NCI-H1048 (cell line): ENCODE measurements around the gene ATP5PF.
"Not testable (repeated sequence)": the region's sequence is repeated elsewhere in the genome, so short reads cannot be mapped to it uniquely, and the experiment has no call there.

Experiments used
- DNase-seq: peaks from one replicate; lab custom pipeline; 2025; lab: John Stamatoyannopoulos, UW

Gene ATP5PF

DNA sequence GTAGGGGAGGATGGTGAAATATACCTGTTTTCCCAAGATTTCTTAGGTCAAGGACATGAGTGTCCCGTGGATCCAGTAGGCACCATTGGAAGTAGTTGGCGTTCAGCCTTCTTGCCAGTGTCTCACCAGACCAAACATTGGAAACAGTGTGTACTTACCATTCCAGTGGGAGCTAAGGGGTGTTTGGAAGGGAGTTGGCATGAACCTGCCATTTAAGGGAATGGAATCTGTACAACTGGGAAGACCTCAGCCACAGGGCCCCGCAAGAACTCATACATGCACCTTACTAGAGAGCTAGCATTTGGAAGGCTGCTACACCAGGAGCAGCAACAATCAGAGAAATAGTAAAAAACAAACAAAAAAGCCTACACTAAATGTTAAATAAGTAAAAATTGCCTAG, 12.7 kb downstream of the ATP5PF start:
- no peak for DNase-seq

DNA sequence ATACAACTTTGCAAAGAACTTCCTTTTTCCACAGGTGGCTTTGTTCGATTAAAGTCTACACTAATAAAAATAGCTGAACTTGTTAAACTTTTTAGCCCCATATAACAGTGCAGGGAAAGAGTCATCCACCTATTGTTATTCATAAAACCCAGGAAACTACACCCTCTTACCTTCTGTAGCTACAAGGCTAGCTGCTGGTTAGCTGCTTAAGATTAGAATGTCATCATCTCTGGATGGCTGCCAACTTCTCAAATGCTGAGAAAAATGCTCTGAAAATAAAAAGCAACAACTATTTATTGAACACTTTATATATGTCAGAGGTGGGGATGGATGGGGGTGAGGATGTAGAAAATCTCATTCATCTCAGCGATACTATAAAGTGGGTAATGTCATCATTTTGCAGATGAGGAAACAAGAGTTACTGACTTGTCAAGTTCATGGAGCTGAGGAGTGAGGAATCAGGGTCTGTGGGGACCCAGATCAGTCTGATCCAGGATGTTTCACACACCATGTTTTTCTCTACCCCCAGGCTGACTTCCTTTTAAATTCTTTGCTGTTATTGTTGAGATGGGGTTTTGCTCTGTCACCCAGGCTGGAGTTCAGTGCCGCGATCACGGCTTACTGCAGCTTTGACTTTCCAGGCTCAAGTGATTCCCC, 17.1 kb downstream of the ATP5PF start:
- DNase-seq, result no peak

DNA sequence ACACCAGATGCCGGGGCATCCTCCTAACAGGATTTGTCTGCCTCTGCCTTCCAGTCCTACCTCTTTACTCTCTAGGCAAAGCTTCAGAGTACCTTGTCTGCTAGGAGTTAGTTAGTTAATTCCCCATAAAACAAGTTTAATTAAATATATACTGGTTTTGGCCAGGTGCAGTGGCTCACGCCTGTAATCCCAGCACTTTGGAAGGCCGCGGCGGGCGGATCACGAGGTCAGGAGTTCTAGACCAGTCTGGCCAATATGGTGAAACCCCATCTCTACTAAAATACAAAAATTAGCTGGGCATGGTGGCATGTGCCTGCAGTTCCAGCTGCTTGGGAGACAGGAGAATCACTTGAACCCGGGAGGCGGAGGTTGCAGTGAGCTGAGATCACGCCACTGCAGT, 20.6 kb downstream of the ATP5PF start:
- DNase-seq, result not testable (repeated sequence)

DNA sequence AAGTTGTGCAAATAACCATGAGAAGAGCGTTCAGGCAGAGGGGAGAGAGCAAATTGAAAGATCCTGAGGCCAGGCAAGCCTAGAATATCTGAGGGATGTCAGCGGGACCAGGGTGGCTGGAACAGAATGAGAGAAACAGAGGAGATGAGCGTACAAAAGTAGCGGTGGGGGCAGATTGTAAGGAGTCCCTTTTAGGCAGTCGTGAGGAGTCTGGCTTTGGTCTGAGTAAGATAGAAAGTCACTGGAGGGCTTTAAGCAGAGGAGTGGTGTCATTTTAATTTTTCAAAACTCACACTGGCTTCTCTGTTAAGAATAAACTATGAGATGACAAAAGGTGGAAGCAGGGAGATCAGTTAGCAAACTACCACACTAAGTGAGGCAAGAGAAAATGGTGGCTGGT, 24.2 kb downstream of the ATP5PF start:
- no peak for DNase-seq

DNA sequence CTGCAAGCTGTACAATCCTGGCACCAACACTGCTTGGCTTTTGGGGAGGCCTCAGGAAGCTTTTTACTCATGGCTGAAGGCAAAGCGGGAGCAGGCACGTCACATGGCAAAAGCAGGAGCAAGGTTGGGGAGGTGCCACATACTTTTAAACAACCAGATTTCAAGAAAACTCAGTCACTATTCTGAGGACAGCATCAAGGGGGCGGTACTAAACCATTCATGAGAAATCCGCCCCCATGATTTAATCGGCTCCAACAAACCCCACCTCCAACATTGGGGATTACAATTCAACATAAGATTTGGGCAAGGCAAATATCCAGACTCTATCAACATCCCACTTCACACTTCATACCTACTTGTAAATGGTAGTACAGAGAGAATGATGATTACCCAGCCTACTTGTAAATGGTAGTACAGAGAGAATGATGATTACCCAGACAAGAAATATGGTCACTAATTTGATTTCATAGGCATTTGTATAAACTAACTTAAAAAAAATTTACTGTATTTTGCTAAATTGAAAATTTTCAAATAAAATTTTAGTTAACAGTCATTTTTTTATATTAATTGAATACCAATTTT, 24.9 kb downstream of the ATP5PF start:
- DNase-seq, result no peak

DNA sequence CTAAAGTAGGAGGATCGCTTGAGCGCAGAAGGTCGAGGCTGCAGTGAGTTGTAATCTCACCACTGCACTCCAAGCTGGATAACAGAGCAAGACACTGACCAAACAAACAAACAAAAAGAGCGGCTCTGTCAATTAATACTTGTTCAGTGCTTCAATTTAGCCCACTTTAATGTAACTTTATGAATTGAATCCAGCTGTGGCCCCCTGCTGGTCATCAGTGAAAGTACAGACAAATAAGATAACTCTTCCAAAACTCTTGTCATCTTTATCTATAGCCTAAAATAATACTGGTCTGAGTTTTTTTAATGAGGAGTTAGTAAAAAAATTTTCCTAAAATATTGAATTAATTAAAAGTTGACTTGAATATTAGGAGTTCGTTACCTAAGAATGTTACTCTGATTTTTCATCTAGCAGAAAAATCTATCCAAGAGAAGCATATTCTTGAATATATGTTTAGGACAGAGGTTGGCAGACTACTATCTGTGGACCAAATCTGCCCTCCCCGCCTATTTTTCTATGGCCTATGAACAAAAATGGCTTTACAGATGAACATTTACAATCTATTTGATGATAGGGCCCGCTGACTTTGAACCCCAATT, 26.1 kb downstream of the ATP5PF start:
- no peak for DNase-seq

DNA sequence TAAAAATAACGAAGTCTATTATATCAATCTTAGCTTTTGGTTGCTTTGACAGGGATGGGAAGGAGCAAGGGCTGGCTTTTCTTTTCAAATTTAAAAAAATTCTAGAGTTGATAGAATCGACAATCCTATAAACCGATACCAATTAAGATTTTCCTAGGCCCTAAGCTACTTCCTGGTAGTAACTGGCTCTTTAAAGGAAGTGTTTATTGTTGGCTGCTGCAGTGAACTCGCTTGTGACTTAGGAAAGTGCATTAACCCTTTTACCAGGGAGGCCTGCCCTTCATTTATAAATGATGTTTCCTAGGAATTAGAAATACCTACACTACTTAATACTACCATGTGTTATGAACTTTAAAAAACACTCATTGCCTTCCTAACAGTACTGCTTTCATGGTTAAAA, 33.2 kb downstream of the ATP5PF start:
- DNase-seq, result no peak

DNA sequence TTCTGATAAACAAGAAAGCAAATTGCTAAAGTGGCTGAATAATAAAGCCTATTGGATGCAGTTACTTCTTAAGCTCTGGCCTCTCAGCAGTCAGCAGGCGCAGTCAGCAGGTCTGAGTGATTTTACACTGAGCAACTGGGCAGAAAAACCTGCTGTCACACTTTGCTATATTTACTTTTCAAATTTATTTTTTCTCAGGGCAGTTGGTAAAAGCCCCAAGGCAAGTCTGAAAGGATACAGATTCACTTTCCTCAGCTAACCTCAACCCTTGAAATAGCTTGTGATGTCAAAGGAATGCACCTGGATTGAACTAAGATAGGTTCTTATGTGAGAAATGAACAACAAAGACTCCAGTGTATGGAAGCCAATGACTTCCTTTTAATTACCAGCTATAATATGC, 34.0 kb downstream of the ATP5PF start:
- no peak for DNase-seq

DNA sequence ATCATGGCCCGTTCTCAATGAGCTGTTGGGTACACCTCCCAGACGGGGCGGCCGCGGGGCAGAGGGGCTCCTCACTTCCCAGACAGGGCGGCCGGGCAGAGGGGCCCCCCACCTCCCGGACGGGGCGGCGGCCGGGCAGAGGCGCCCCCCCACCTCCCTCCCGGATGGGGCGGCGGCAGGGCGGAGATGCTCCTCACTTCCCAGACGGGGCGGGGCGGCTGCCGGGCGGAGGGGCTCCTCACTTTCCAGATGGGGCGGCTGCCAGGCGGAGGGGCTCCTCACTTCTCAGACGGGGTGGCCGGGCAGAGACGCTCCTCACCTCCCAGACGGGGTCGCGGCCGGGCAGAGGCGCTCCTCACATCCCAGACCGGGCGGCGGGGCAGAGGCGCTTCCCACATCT, 39.2 kb downstream of the ATP5PF start:
- DNase-seq, result not testable (repeated sequence)

DNA sequence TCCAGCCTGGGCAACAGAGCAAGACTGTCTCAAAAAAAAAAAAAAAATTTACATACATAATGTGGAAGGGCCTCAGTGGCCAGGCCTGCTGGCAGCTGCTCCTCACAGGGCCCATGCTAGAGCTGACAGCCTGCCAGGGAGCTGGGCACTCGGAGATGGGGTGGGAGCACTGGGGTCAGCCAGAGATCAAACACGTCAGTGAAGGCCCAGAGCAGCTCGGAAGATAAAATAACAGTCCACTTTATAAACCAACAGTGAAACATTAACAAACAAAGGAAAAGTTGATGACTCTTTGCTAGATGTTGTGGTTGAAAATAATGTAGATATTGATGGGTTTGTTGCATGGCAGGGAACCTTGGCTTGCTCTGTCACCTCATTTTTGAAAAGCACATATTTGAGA, 42.7 kb downstream of the ATP5PF start:
- no peak for DNase-seq

DNA sequence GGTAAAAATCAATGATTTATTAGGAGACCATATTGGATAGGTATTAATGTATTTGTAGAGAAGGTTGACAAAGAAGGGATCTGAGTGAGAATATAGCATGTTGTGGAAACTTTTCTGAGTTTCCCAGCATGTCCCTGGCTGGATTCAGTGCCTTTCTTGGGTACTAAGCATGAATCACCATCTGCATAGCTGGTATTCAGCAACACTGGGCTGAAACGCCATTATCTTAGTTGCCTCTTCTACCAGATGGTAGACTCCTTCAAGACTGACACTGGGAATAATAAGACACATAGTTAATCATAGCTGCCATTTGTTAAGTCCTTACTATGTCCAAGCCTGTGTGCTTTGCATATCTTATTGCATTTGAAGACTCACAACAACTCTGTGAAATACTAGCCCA, 45.5 kb downstream of the ATP5PF start:
- no peak for DNase-seq

DNA sequence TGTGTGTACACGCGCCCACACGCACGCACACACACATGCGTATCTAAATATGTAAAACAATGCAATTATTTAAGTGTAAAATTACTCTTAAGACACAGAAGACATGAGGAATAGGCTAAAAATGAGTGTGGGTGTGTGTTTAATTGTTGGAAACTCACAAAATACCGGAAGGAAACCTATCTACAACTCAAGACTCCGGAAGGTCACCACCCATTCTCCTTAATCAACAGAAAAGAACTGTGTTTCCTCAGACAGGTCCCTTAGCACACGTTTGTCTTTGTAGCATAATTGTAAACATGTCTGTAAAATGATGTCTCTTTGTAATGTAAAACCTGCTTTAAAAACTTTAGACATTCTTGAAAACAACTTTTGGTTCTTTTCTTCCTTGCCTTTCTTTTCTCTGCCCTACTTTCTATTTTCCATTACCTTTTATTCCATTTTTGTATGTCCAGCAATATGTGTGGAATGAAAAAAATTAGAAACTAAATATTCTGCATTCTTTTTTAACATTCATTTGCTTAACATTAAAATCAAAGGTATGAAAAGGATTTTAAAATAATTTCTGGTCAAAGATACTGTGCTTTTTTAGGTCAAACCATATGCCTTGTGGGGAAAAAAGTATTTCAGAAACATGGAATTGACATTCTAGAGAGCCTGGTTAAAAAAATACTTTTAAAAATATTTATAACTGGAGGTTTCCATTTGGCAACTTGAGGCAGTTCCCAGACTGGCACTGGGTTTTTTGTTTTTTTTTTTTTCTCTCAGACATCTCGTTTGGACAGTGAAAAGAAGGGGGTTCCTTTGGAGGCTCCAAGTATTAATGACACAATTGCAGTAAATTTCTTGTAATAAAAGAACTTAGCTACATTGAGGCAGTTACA, 46.2 kb downstream of the ATP5PF start:
- DNase-seq, result no peak

DNA sequence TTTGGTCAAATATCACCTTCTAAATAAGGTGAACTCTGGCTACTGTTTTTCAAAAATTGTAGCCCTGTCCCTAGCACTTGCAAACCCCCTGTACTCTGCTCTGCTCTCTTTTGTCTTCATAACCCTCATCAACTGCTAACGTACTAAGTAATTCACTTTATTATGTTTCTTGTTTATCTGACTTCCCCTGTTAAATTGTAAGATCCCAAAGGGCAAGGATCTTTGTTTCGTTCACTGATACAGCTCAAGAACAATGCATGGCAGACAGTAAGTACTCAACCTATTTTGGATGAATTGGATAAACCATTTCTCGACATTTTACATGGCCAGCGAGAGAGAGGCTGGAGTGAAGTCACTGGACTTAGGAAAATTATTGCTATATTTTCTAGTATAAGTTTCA, 46.9 kb downstream of the ATP5PF start:
- DNase-seq, result no peak

DNA sequence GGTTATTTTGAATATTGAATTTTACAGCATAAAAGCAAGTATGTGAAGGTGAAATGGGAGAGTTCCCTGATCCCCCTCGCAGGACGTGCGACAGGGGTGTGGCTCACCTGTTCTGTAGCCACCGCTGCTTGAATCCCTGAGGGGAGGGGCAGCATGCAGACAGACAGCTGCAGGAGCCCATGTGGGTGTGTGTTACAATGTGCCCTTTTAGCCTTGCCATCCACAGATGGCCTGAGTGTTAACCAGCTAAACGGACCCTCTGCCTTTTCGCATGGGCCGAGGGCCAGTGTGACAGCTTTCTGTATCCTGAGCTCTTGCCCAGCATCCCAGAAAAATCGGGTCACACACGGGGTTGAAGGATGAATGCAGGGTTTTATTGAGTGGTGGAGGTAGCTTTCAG, 52.3 kb downstream of the ATP5PF start:
- no peak for DNase-seq

DNA sequence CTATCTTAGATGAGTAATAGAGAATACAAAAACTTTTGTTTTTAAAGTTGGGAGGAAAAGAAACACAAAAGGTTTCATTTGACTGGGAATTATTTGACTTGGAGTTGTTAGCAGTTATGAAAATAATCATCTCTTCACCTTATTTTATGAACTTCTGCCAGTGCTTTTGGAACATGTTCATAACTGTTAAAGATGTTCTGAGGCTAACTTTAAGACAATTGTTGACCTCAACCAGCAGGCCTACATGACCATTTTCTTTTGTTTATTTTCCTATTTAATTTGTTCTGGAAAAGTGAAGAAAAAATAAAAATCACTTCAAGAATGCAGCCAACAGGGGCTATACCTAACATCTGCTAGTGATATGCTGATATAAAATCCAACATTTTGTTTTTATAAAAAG, 58.3 kb downstream of the ATP5PF start:
- no peak for DNase-seq
